GM12801 (cell line): ENCODE measurements around the gene TFPI.

Experiments
- TF ChIP-seq, protein P1 (sequence below): IDR thresholded peaks from one replicate; pipeline ENCODE4 v1.5.1; 2011; ENCODE audit warnings: control low read depth; ENCODE audit not compliant: insufficient read length; ENCODE audit errors: extremely low read depth

The TFPI gene

DNA sequence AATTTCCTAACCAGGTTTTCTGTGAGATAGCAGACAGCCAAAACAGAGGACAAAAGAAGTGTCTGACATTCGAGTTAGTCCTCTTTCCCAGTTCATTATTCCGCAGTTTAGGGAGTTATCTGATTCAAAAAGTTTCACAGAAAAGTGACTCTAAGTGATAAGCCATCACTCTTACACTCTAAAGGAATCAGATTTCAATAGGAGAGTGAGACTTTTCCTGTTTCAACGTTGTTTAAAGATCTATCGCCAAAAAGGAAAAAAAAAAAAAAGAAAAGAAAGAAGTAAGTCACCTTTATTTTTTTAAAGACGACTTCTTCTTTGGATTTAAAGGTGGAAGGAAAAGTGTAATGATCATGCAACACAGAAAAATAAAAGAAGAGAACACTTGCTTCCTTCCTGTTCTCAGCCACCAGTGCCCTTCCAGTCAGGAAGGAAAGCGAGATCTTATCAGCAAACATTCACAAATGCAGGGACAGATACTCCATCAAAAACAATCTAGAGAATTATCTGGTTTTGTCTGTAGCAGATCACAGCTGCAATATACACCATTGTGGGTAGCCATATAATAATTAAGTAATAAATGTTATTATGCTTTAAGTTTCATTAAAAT, 49.8 kb downstream of the TFPI start:
- TF ChIP-seq, protein P1, sequence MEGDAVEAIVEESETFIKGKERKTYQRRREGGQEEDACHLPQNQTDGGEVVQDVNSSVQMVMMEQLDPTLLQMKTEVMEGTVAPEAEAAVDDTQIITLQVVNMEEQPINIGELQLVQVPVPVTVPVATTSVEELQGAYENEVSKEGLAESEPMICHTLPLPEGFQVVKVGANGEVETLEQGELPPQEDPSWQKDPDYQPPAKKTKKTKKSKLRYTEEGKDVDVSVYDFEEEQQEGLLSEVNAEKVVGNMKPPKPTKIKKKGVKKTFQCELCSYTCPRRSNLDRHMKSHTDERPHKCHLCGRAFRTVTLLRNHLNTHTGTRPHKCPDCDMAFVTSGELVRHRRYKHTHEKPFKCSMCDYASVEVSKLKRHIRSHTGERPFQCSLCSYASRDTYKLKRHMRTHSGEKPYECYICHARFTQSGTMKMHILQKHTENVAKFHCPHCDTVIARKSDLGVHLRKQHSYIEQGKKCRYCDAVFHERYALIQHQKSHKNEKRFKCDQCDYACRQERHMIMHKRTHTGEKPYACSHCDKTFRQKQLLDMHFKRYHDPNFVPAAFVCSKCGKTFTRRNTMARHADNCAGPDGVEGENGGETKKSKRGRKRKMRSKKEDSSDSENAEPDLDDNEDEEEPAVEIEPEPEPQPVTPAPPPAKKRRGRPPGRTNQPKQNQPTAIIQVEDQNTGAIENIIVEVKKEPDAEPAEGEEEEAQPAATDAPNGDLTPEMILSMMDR: no peak

DNA sequence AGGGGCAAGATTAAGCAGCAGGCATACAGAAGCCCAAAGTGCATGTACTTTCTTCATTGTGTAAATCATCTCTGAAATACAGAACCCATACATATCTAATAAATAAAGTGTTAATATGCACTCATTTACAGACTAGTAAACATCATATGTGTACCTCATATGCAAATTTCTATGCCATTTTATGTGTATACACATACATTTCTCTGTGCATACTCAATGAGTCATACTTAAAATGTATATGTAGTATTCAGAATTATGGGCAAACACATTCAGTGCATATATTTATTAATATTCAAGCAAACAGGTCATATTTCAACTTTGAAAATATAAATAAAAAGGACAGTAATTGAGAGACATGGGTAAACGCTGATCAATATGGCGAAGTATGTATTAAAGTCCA, 50.5 kb downstream of the TFPI start:
- TF ChIP-seq, protein P1: no peak

DNA sequence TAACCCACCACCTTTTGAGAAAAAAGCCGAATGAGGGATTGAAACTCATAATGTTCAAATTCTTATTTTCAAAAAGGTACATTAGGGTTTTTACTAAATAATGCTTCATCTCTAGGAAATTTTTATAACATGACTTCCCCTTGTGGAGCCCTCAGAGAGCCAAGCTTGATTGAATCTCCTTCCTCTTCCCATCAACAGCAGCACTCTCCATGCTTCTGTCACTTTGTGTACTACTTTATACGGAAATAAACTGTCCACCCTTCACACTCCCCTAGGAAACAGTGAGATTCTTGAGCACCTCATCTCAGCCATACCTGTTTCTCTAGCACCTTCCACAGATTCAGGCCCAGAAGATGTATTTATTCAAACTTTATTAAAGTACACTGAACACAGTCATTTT, 51.8 kb downstream of the TFPI start:
- TF ChIP-seq, protein P1: no peak

DNA sequence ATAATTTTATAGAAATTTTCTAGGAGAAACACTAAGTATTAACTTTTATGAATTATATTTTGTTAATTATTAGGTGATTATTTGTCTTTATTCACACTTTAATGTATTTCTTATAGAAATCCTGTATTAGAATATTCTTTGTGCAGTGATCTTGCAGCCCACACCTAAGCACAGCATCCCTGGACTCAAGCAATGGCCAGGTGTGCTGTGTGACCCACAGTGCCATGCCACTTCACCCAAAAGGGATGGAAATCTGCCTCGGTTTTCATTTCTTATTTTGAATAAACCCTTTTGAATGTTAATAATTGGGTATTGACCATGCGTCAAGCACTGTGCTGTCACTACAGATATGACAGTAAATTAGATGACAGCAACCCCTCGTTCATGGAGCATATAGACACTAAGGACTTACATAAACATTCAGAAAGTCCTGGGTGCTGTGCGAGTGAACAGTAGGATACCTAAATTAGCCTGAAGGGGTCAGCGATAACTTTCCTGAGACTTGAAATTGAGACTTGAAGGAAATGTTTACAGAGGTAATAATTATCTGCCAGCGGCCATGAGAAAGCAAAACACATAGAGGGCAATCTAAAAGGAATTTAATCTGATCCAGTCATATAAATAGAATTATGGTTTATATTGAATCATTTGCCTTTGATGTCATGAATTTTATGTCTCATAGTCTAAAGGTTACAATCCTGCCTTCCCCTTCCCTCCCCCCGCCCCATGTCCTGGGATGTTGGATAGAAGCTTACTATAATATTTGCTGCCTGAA, 53.5 kb downstream of the TFPI start:
- TF ChIP-seq, protein P1: no peak

DNA sequence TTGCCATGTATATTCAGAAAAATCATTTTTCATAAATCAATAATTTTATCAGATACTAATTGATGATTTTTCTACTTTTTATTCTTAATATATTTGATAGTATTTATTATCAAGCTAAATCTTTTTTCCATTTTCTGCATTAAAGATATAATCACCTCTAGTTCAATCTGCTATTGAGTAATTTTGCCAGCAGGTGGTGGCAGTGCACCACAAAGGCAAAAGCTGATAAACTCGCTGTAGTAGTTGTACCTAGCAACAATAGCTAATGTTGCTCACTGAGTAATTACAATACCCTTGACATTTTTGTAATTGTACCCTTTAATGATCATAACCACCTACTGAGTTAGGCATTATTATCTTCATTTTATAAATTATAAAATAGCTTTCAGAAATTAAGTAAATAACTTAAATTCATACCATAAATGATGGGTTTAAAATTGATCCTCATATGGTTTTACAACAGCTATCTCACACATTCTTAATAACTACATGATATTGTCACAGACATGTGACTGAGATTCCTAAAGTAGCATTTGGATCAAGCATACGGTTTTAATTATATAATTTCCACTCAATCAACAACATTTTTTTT, 54.2 kb downstream of the TFPI start:
- TF ChIP-seq, protein P1: no peak

DNA sequence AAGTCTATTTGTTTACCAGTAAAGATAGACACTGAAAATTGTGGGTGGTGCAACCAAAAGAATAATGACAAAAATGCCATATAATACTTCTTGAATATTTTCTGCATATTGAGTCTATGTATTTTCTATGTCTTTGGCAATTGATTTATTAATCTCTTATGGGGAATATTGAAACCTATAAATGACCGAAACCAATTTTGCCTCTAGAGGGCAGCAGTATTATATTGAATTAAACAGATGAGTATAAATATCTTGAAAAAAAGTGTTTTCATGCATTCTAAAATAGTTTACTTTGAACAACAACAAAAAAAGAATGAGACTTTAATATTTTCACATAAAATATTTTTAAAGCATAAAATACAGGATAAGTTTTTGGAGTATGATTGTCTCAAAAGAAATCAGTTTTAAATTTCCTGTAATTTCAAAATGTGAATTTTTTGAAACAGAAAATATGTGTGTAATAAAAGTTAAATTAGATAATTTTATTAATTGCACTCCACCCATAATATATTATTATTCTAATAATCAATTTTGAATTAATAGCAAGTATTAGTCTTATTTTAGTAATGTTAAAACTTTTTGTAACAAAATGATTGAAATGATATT, 56.3 kb downstream of the TFPI start:
- TF ChIP-seq, protein P1: no peak

DNA sequence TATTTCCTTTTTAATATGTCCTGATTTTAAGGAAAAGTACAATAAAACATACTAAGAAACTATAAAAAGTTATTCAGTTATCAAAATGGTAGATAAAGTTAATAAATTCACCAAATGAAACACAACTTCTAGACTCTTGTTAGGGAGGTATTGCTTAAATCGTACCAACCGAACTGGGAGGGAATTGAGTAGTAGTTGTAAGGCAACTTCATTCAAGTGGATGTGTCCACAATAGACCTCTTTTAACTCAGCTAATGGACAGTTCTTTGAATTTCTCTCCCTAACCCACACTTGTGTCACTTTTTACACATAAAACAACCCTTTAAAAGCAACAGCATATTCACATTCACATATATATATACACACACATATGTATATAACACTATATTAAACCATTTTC, 57.1 kb downstream of the TFPI start:
- TF ChIP-seq, protein P1: no peak
